K562 (cell line): Measurements from ENCODE around the gene LCLAT1. TPM values are rescaled to one million over a fixed set of nuclear protein-coding genes. Genes with fewer than 3 reads are reported as not detected.

Experiments used
- CCNT2 ChIP-seq: IDR thresholded peaks from 2 replicates; pipeline ENCODE4 v1.6.1; 2011; ENCODE audit warnings: borderline replicate concordance, low read depth, mild to moderate bottlenecking, moderate library complexity, mixed read lengths, low read length; ENCODE audit not compliant: insufficient read length; ENCODE audit errors: extremely low read depth
- CHAMP1 ChIP-seq: fragments of 450-650 bp; IDR thresholded peaks from 2 replicates; pipeline ENCODE4 v1.6.1; 2016; ENCODE audit warnings: mild to moderate bottlenecking
- ELK3 ChIP-seq: fragments of 450-650 bp; formaldehyde crosslinking; IDR thresholded peaks from 2 replicates; pipeline ENCODE4 v1.4.0; 2020; ENCODE audit warnings: mild to moderate bottlenecking
- KAT8 ChIP-seq: fragments of 450-650 bp; IDR thresholded peaks from 2 replicates; pipeline ENCODE4 v1.6.1; 2016; ENCODE audit warnings: low read depth, mild to moderate bottlenecking
- NCOR1 ChIP-seq: fragments of 450-650 bp; IDR thresholded peaks from 2 replicates; pipeline ENCODE4 v1.6.1; 2016; ENCODE audit warnings: mild to moderate bottlenecking, moderate library complexity
- PHB ChIP-seq: fragments of 250-450 bp; sonication (Bioruptor Pico); IDR thresholded peaks from 2 replicates; pipeline ENCODE4 v1.5.0; 2021
- XRCC3 ChIP-seq: fragments of 450-650 bp; IDR thresholded peaks from 2 replicates; pipeline ENCODE4 v1.6.1; 2017; ENCODE audit warnings: mild to moderate bottlenecking, moderate library complexity
- ZKSCAN3 ChIP-seq: fragments of 250-450 bp; sonication (Bioruptor Pico); IDR thresholded peaks from 2 replicates; pipeline ENCODE4 v1.4.0; 2020
- ZNF146 ChIP-seq: IDR thresholded peaks from one replicate; pipeline ENCODE4 v1.6.1; 2018; ENCODE audit warnings: missing compliant biosample characterization; ENCODE audit not compliant: unreplicated experiment
- ZNF57 ChIP-seq: fragments of 450-650 bp; formaldehyde crosslinking; IDR thresholded peaks from 2 replicates; pipeline ENCODE4 v1.4.0; 2020; ENCODE audit warnings: mild to moderate bottlenecking, moderate library complexity
- polyA plus RNA-seq, 8 experiments: library from polyadenylated mRNA; depleted of rRNA in 4 of 8; stranded (reverse) in 5 of 8; unstranded in 3 of 8; fragments of >200 nt; fragmentation: Nextera tagmentation in 2 of 8; fragmentation: Illumina TruSeq in 1 of 8; extraction: Ambion mirVana in 2 of 8; extraction: Trizol in 1 of 8; gene quantifications; 2 replicates each; pipeline versions ENCODE4 v1.2.1 to v1.2.3, GENCODE V29; 2011 to 2014; ENCODE audit warnings: inconsistent platforms in 1 of 8, missing spikeins in 1 of 8
- total RNA-seq, 7 experiments: library from RNA; depleted of rRNA in 6 of 7; stranded (reverse); fragments of >200 nt in 6 of 7; fragmentation: Illumina TruSeq in 2 of 7; extraction: Trizol in 2 of 7; gene quantifications; 2 replicates each; pipeline versions ENCODE4 v1.2.1 to v1.2.3, GENCODE V29; 2011 to 2021; ENCODE audit warnings: low replicate concordance in 1 of 7

The LCLAT1 gene
- total and polyA plus RNA-seq, 9 of the 15 experiments (the other 6 are each of a cell fraction or from before 2014, with no cell fraction given), result 8.9 to 63.3 (median 25.4) TPM

- TF ChIP-seq CCNT2 (no peak), CHAMP1 (no peak), PHB (no peak), ELK3 (CRISPR knock-in tag) (no peak), KAT8 (no peak), NCOR1 (peak; percentile 31; the same call in 1 of the 2 replicates), ZNF146 (CRISPR knock-in tag) (no peak), ZKSCAN3 (CRISPR knock-in tag) (no peak), XRCC3 (no peak), ZNF57 (no peak)
Measured at GRCh38 chr2:30443081-30443480, 4.0 kb upstream of the LCLAT1 start (continued).
